Mucosa of stomach (tissue), 1 donor: Measurements from ENCODE around the gene ASIC3.

ENCODE experiments used
- H3K27me3 ChIP-seq: one replicate; pipeline ENCODE4 v1.7.0; 2013; ENCODE audit warnings: mild to moderate bottlenecking, low read length; ENCODE audit not compliant: control insufficient read depth, insufficient read depth
- H3K36me3 ChIP-seq: one replicate; pipeline ENCODE4 v1.7.0; 2013; ENCODE audit warnings: low read length; ENCODE audit not compliant: control insufficient read depth, insufficient read depth
- H3K4me1 ChIP-seq: one replicate; pipeline ENCODE4 v1.7.0; 2013; ENCODE audit warnings: mild to moderate bottlenecking, low read length; ENCODE audit not compliant: control insufficient read depth, insufficient read depth
- H3K4me3 ChIP-seq: one replicate; pipeline ENCODE4 v1.7.0; 2013; ENCODE audit warnings: low read length
- H3K9ac ChIP-seq: one replicate; pipeline ENCODE4 v1.7.0; 2013; ENCODE audit warnings: mild to moderate bottlenecking, low read length, moderate library complexity
- H3K9me3 ChIP-seq: one replicate; pipeline ENCODE4 v1.7.0; 2013; ENCODE audit warnings: mild to moderate bottlenecking, low read length, moderate library complexity; ENCODE audit not compliant: control insufficient read depth
- donor health status: Pancreatic carcinoma.

ASIC3 gene

DNA sequence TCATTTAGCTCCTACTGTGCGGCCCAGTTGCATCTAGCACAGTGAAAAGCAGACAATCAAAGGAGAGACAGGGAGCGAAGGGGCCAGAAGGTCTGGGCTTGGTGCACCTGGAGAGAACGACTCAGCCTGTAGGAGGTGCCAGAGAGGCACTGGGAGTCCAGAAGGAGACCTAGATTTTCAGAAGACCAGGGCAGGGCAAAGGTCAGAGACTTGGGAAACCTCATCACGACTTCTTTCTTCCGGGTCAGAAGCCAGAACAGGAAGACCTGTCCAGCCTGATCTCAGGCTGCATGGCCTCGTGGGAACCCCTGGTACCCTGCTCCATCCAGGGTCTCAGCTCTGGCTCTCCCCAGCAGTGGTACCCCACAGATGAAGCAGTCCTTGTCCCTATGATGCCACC lies 43.1 kb downstream of the ASIC3 start:
- no peak overlapping the region for H3K4me3 ChIP-seq
- H3K9me3 ChIP-seq, result no peaks in the 10 kb centered on the region
- peaks cover 4% of the 10 kb centered on the region for H3K27me3 ChIP-seq
- no peaks in the 10 kb centered on the region for H3K36me3 ChIP-seq
- peaks cover 35% of the 10 kb centered on the region for H3K4me1 ChIP-seq
- H3K9ac ChIP-seq, result no peak overlapping the region

DNA sequence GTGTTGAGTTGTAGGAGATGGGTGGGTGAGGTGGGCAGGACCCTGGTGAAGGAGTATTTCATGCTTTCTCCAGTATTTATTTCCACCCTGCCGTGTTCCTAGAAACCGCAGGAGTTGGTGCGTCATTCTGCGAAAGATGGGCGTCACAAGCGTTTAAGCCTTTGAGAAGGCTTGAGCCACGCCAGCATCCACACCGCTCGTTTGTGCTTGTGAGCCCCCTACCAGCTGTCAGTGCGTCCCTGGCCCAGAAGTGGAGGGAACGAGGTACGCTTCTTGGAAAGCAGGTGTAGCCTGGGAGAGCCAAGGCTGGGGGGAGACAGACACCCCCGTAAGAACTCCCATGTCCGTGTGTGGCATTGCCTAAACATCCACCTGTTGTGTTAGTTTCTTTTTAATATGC lies 43.7 kb downstream of the ASIC3 start:
- peaks cover 4% of the 10 kb centered on the region for H3K27me3 ChIP-seq
- peaks cover 34% of the 10 kb centered on the region for H3K4me1 ChIP-seq
- H3K9ac ChIP-seq, result no peak overlapping the region
- H3K9me3 ChIP-seq, result no peaks in the 10 kb centered on the region
- no peaks in the 10 kb centered on the region for H3K36me3 ChIP-seq
- H3K4me3 ChIP-seq, result no peak overlapping the region

DNA sequence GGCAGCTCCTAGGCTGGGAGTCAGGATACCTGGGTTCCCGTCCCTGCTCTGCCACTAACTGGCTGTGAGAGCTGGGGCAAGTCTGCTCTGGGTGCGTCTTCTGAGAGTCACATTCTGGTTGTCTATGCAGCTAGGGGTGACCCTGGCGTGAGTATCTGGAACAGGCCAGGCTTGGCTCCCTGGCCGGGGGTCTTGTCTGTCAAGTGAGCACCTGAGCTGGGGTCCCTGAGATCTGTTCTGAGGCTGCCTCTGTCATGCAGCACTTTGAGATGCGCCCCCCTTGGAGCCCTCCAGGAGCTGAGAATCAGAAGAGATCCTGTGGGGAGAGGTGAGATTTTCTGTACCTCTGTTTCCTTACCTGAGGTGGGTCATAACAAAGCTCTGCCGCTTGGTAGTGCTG lies 45.4 kb downstream of the ASIC3 start:
- Histone ChIP-seq H3K9me3 (no peaks in the 10 kb centered on the region), H3K4me1 (peaks cover 18% of the 10 kb centered on the region), H3K9ac (no peak overlapping the region), H3K27me3 (no peaks in the 10 kb centered on the region), H3K36me3 (no peaks in the 10 kb centered on the region), H3K4me3 (no peak overlapping the region)

DNA sequence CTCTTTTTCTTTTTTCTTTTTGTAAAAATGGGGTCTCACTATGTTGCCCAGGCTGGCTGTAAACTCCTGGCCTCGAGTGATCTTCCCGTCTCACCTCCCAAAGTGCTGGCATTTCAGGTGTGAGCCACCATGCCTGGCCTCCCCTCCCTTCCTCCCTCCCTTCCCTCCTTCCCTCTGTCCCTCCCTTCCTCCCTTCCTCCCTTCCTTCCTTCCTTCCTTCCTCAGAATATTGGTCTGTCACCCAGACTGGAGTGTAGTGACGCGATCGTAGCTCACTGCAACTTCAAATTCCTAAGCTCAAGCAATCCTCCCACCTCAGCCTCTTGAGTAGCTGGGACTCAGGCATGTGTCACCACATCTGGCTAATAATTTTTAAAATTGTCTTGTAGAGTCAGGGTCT lies 46.3 kb downstream of the ASIC3 start:
- Histone ChIP-seq H3K36me3 (no peaks in the 10 kb centered on the region), H3K4me1 (peaks cover 8% of the 10 kb centered on the region), H3K27me3 (no peaks in the 10 kb centered on the region), H3K4me3 (no peak overlapping the region), H3K9me3 (no peaks in the 10 kb centered on the region), H3K9ac (no peak overlapping the region)

DNA sequence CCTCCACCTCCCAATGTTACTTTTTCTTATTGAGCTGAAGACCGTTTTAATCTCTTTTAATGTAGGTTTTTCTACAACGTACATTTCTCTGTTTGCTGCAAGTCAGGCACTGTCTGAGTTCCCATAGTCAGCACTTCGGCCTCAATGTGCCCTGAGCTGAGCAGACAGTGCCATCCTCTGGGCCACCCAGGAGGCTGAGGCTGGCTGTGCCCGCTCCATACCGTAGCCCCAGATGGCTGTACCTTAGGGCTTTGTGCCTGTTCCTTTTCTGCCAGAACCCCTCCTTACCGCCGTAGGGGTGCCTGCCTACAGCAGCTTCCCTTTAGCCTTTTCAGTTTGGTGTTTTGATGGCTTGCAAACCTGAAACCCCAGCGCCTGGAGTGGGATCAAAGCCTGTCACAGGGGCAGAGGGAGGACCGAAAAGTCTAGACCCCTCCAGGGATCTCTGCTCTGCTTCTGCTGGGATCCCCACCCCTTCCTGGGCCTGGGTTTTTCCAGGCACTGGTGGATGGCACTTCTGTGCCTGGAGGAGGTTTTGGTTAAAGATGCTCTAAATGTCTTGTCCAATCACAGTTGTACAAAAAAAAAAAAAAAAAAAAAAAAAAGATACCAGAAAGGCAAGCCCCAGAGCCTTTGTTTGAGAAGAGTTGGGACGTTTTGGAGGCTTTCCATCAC lies 46.9 kb downstream of the ASIC3 start:
- Histone ChIP-seq H3K4me3 (no peak overlapping the region), H3K4me1 (peaks cover 3% of the 10 kb centered on the region), H3K9me3 (no peaks in the 10 kb centered on the region), H3K27me3 (no peaks in the 10 kb centered on the region), H3K9ac (no peak overlapping the region), H3K36me3 (no peaks in the 10 kb centered on the region)

DNA sequence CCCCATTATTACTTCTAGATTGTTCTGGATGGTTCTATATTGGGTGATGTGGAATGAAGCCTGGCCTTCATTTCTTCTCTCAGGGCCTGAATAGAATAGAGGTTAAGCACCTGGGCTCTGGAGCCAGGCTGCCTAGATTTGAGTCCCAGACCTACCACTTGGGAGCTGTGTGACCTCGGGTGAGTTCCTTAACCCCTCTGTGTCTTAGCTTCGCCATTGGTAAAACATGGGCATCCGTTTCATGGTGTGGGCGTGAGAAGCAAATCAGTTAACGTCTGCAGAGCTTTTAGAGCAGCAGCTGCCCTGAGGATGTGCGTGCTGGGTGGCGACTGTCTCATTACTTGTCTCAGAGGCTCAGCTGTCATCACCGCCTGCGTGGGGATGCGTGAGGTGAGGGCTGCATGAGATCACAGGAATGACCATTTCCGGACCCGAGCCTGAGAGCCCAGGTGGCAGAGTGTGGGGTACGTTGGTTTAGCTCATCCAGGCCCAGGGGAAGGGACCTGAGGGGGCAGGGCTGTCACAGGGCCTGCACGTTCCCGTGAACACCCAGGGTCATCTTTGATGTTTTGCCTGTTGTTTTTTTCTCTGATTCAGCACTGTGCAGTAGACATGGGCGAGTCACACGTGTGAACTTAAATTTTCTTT lies 47.6 kb downstream of the ASIC3 start:
- Histone ChIP-seq H3K36me3 (no peaks in the 10 kb centered on the region), H3K9ac (no peak overlapping the region), H3K9me3 (no peaks in the 10 kb centered on the region), H3K27me3 (no peaks in the 10 kb centered on the region), H3K4me3 (no peak overlapping the region), H3K4me1 (peaks cover 3% of the 10 kb centered on the region)

DNA sequence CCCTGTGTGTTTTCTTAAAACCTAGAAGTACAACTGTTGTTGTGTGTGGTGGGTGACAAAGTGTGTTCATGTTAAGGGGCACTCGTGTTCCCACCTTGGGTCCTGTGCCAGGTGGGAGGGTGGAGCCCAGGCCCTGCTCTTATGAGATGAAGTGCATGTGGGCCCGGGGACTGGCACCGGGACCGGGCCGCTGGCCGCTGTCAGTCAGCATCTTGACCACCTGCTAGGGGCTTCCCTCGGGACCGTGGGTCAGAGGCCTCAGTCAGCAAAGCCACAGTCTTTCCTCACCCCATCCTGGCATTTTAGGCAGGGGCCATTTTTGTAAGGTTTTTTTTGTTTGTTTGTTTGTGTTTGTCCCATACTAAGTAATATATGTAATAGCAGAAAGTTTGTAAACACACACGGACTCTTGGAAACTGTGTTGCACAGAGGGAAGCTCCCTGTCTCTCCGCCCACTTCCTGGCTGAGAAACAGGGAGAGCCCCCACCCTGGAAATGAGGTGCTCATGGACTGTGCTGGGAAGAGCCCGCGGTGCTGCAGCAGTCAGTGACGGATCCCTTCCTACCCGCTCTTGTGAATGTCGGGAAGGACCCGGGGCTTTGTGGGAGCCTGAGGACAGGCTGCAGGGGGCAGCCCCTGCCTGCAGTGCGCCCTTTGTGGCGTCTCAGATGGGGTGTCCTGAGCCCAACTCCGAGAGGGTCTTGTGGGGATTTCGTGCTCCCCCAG lies 51.3 kb downstream of the ASIC3 start:
- no peak overlapping the region for H3K9ac ChIP-seq
- no peaks in the 10 kb centered on the region for H3K9me3 ChIP-seq
- H3K27me3 ChIP-seq, result no peaks in the 10 kb centered on the region
- no peak overlapping the region for H3K4me3 ChIP-seq
- H3K36me3 ChIP-seq, result no peaks in the 10 kb centered on the region
- H3K4me1 ChIP-seq, result peaks cover 3% of the 10 kb centered on the region

DNA sequence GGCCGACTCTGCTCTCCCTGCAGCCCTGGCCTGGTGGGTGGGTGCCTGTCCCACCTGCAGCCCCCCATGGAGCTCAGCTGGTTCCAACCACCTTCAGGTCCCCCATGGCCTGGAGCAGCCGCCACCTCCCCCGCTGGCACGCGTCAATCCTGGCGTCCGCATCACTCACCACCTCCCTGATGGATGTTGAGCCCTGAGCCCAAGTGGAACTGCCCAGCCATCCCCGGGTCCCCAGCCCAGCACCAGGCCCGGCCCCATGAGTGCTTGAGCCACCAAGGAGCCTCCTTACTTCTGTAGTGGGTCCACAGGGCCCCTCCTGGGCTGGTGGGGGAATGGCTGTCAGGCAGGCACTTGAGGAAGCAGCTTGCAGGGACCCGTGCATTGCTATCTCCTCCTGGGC lies 52.6 kb downstream of the ASIC3 start:
- no peak overlapping the region for H3K4me3 ChIP-seq
- no peaks in the 10 kb centered on the region for H3K27me3 ChIP-seq
- H3K9ac ChIP-seq, result no peak overlapping the region
- H3K4me1 ChIP-seq, result no peaks in the 10 kb centered on the region
- H3K36me3 ChIP-seq, result no peaks in the 10 kb centered on the region
- no peaks in the 10 kb centered on the region for H3K9me3 ChIP-seq

DNA sequence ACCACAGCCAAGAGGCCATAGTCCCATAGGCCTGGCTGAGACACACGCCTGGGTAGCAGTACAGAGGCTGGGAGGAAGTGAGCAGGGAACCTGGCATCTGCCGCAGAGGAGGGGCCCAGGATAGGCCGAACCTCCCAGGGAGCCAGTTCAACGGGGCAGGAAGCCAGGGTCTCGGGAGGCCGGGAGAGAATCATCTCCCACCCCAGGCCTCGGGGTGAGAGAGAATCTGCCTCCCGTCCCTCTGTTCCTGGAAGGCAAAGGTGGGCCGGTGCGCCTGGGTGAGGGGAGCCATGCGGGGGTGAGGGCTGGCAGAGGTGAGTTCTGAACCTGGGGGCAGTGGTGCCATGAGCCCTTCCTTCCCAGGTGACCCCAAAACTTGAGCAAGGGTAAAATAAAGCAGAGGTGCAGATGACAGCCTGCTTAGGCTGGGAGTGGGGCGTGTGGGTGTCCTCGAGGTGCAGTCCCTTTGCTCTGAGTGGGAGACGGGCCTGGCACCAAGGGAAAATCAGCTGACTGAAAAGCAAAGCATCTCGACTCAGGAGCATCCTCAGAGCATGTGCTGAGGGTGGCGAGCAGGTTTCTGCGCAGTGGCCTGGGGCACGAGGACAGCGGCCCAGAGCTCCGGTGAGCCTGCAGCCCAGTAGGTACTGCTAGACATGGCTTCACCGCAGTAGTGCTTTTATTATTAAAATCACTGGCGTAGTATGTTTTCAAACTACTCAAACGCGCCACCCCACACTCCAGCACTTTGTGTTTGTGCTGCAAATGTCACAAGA lies 53.5 kb downstream of the ASIC3 start:
- H3K4me3 ChIP-seq, result no peak overlapping the region
- no peaks in the 10 kb centered on the region for H3K27me3 ChIP-seq
- H3K9ac ChIP-seq, result no peak overlapping the region
- H3K36me3 ChIP-seq, result no peaks in the 10 kb centered on the region
- no peaks in the 10 kb centered on the region for H3K4me1 ChIP-seq
- H3K9me3 ChIP-seq, result no peaks in the 10 kb centered on the region
